Neural cell (in vitro differentiated cells): ENCODE data around the gene PRRT1.

ENCODE experiments used
- EP300 ChIP-seq: fragments of 450-650 bp; conservative IDR thresholded peaks from 2 replicates; pipeline ENCODE4 v1.6.1; 2014; ENCODE audit warnings: antibody characterized with exemption, mild to moderate bottlenecking, moderate library complexity; ENCODE audit not compliant: poor library complexity, severe bottlenecking
- EZH2 ChIP-seq: fragments of 200-600, 300-800 bp; shearing (Covaris generic), sonication (generic); IDR thresholded peaks from 2 replicates; pipeline ENCODE4 v1.6.1; 2014; ENCODE audit warnings: antibody characterized with exemption, low read length, borderline replicate concordance, mild to moderate bottlenecking; ENCODE audit not compliant: insufficient read depth, poor library complexity, severe bottlenecking
- POLR2AphosphoS5 ChIP-seq: IDR thresholded peaks from 2 replicates; pipeline ENCODE4 v1.6.1; 2012
- TF ChIP-seq, protein P1 (sequence below): fragments of 450-650 bp; IDR thresholded peaks from 2 replicates; pipeline ENCODE4 v1.5.1; 2014; ENCODE audit warnings: antibody characterized with exemption, mild to moderate bottlenecking, moderate library complexity; ENCODE audit not compliant: poor library complexity, severe bottlenecking
- TF ChIP-seq, protein P2 (sequence below): IDR thresholded peaks from 2 replicates; pipeline ENCODE4 v1.6.1; 2012; ENCODE audit warnings: borderline replicate concordance

DNA sequence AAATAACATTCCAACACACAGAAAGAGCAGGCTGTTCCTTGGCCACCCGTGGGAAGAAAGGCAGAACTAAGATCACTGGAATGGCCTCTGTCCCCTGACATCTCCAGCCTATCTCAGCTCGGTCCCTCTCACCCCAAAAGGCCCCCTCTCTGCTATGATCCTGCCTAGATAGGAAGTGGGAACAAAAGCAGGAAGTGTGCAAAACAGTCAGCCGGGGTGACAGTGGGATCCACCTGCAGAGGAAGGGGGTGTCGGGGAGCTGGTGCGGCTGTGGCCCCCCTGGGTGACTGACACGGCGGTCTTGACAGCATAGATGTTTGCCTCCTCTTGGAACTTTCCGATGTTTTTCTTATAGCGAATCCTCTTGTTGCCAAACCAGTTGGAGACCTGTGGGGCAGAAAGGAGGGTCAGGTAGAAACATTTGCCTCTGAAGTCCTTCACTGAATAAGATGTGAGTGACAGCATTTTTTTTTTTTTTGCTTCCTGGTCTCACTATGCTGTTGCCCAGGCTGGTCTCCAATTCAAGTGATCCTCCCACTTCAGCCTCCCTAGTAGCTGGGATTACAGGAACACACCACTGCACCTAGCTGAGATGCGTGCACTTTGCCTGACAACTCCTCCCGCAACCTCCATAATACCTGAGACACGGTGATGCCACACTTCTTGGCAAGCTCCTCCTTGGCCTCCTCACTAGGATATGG is 35.4 kb upstream of the PRRT1 start:
- TF ChIP-seq, protein P1, sequence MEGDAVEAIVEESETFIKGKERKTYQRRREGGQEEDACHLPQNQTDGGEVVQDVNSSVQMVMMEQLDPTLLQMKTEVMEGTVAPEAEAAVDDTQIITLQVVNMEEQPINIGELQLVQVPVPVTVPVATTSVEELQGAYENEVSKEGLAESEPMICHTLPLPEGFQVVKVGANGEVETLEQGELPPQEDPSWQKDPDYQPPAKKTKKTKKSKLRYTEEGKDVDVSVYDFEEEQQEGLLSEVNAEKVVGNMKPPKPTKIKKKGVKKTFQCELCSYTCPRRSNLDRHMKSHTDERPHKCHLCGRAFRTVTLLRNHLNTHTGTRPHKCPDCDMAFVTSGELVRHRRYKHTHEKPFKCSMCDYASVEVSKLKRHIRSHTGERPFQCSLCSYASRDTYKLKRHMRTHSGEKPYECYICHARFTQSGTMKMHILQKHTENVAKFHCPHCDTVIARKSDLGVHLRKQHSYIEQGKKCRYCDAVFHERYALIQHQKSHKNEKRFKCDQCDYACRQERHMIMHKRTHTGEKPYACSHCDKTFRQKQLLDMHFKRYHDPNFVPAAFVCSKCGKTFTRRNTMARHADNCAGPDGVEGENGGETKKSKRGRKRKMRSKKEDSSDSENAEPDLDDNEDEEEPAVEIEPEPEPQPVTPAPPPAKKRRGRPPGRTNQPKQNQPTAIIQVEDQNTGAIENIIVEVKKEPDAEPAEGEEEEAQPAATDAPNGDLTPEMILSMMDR, result no peak
- TF ChIP-seq POLR2AphosphoS5 (no peak), EZH2 (no peak), EP300 (no peak)
- TF ChIP-seq, protein P2, sequence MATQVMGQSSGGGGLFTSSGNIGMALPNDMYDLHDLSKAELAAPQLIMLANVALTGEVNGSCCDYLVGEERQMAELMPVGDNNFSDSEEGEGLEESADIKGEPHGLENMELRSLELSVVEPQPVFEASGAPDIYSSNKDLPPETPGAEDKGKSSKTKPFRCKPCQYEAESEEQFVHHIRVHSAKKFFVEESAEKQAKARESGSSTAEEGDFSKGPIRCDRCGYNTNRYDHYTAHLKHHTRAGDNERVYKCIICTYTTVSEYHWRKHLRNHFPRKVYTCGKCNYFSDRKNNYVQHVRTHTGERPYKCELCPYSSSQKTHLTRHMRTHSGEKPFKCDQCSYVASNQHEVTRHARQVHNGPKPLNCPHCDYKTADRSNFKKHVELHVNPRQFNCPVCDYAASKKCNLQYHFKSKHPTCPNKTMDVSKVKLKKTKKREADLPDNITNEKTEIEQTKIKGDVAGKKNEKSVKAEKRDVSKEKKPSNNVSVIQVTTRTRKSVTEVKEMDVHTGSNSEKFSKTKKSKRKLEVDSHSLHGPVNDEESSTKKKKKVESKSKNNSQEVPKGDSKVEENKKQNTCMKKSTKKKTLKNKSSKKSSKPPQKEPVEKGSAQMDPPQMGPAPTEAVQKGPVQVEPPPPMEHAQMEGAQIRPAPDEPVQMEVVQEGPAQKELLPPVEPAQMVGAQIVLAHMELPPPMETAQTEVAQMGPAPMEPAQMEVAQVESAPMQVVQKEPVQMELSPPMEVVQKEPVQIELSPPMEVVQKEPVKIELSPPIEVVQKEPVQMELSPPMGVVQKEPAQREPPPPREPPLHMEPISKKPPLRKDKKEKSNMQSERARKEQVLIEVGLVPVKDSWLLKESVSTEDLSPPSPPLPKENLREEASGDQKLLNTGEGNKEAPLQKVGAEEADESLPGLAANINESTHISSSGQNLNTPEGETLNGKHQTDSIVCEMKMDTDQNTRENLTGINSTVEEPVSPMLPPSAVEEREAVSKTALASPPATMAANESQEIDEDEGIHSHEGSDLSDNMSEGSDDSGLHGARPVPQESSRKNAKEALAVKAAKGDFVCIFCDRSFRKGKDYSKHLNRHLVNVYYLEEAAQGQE, result no peak
